IMR-90 (cell line): ENCODE results near the gene MMAB.

ENCODE experiments used
- CTCF ChIP-seq: conservative IDR thresholded peaks from 2 replicates; pipeline ENCODE4 v1.5.1; 2012; ENCODE audit warnings: mild to moderate bottlenecking, low read depth, low read length, improper control_type of control experiment
- FOS ChIP-seq: fragments of 150-350 bp; IDR thresholded peaks from 2 replicates; pipeline ENCODE4 v1.6.1; 2016; ENCODE audit warnings: low read depth, low read length
- MAFK ChIP-seq: IDR thresholded peaks from 2 replicates; pipeline ENCODE4 v1.6.1; 2012; ENCODE audit warnings: low read depth, low read length, improper control_type of control experiment
- POLR2A ChIP-seq: IDR thresholded peaks from 2 replicates; pipeline ENCODE4 v1.6.1; 2012; ENCODE audit warnings: mild to moderate bottlenecking, low read depth, low read length
- RFX5 ChIP-seq: IDR thresholded peaks from 2 replicates; pipeline ENCODE4 v1.8.0; 2012; ENCODE audit warnings: low read depth, mild to moderate bottlenecking, low read length, moderate library complexity

GRCh38 chr12:109617491-109617890, 44.2 kb upstream of the MMAB start:
- no peak for TF ChIP-seq CTCF
- no peak for TF ChIP-seq FOS
- TF ChIP-seq MAFK: no peak
- TF ChIP-seq RFX5: no peak
- TF ChIP-seq POLR2A: no peak
